Activated T-helper 1 cell treated with anti-CD3 and anti-CD28 coated beads, Interleukin-12 subunit alpha, Interleukin-12 subunit beta, Interleukin-2, Interleukin-4 antibody, amounts not matched to agents 30 ng/mL and 10 ng/mL and 1 ng/mL, durations not matched to agents 14 hours and 24 hours and 36 hours (primary cell): Measurements from ENCODE around the gene FOXC2. TPM values are rescaled to one million over a fixed set of nuclear protein-coding genes. Genes with fewer than 3 reads are reported as not detected.
A peak's percentile ranks its signal among the peaks of the same experiment; 100 is the strongest.

ENCODE experiments used
- DNase-seq: peaks from one replicate; pipeline ENCODE4 v3.0.0; 2021; ENCODE audit warnings: low spot score
- H3K27ac Mint-ChIP-seq: one replicate; pipeline ENCODE4 v1.8.0; 2021; ENCODE audit warnings: mild to moderate bottlenecking, mixed read lengths
- H3K27me3 Mint-ChIP-seq: one replicate; pipeline ENCODE4 v1.8.0; 2022; ENCODE audit warnings: mild to moderate bottlenecking, moderate library complexity, mixed read lengths; ENCODE audit not compliant: insufficient read depth
- H3K36me3 Mint-ChIP-seq: one replicate; pipeline ENCODE4 v1.8.0; 2021; ENCODE audit warnings: low read depth, mixed read lengths
- H3K4me1 Mint-ChIP-seq: one replicate; pipeline ENCODE4 v1.8.0; 2021; ENCODE audit warnings: low read depth, mixed read lengths
- H3K4me3 Mint-ChIP-seq: one replicate; pipeline ENCODE4 v1.8.0; 2021; ENCODE audit warnings: mild to moderate bottlenecking, moderate library complexity, mixed read lengths
- H3K9me3 Mint-ChIP-seq: one replicate; pipeline ENCODE4 v1.8.0; 2021; ENCODE audit warnings: mixed read lengths
- intact Hi-C: fragments of 100-400 bp; cut with micrococcal nuclease; formaldehyde crosslinking; loops from one replicate; pipeline ENCODE4 v1.15.1; 2024
- total RNA-seq: library from RNA; stranded (reverse); gene quantifications from 2 replicates; pipeline ENCODE4 v1.2.3, GENCODE V29; 2022

The FOXC2 gene
- total RNA-seq, 1 donor from 2014 or later = not detected

DNA sequence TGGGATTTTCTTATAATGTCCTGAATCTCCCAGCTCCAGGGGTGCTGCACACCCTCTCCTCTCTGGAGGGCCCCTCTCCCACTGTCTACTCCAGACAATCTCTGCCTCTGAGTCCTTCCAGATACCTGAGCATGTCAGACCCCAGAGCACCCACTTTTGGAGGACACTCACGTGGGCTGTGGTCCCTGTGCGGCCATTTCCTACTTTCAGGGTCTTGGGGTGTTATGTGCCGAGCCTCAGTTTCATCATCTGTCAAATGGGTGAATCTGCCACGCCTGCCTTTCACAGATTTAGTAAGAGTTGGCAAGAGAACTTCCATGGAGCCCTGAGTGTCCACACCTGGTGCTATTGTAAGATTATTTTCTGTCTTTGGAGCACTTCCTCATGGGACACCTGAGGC, 8.0 kb downstream of the FOXC2 start:
- intact Hi-C loops = loop anchor here (5.0 kb wide), 2 partner anchors 88 to 298 kb away; no protein-coding TSS in a partner anchor
- no peak for DNase-seq

DNA sequence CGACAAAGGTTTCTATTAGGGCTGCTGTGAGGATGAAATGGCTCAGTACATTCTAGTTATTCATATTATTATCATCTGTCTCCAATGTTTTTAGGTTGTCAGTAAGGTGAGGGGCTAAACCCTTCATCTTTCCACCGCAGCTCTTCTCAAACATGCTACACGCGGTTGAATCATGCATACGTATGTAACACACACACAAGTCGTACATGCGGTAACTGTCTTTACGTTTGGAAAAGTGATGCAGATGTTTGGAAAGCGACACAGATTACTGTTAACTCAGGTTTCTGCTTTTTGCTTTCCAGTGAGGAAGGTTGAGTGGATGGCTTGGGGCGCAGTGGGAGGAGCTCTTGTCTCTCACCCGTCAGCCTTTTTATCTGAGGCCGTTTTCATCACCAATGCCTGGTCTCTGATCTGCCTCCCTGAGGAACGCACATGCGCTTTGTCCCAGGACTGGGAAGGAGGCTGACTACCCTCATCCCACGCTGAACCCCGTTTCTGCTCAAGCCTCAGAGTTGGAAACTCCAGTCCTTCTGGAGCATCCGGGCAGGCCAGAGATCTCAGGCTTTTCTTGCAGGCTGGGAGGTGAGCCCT, 8.6 kb downstream of the FOXC2 start:
- DNase-seq = no peak
- Mint-ChIP-seq H3K27ac (no peak overlapping the region), H3K27me3 (peaks cover 62% of the 10 kb centered on the region), H3K4me3 (peak overlapping the region; percentile 75), H3K9me3 (no peaks in the 10 kb centered on the region), H3K4me1 (peaks cover 5% of the 10 kb centered on the region), H3K36me3 (no peaks in the 10 kb centered on the region)
- intact Hi-C loops = loop anchor here (5.0 kb wide), 1 partner anchor 297 kb away; no protein-coding TSS in a partner anchor

More for the DNA sequence above, 8.0 kb downstream of the FOXC2 start:
- no peak overlapping the region for H3K27ac Mint-ChIP-seq
- no peaks in the 10 kb centered on the region for H3K36me3 Mint-ChIP-seq
- no peak overlapping the region for H3K4me3 Mint-ChIP-seq
- peaks cover 5% of the 10 kb centered on the region for H3K4me1 Mint-ChIP-seq
- peaks cover 63% of the 10 kb centered on the region for H3K27me3 Mint-ChIP-seq
- H3K9me3 Mint-ChIP-seq = no peaks in the 10 kb centered on the region

DNA sequence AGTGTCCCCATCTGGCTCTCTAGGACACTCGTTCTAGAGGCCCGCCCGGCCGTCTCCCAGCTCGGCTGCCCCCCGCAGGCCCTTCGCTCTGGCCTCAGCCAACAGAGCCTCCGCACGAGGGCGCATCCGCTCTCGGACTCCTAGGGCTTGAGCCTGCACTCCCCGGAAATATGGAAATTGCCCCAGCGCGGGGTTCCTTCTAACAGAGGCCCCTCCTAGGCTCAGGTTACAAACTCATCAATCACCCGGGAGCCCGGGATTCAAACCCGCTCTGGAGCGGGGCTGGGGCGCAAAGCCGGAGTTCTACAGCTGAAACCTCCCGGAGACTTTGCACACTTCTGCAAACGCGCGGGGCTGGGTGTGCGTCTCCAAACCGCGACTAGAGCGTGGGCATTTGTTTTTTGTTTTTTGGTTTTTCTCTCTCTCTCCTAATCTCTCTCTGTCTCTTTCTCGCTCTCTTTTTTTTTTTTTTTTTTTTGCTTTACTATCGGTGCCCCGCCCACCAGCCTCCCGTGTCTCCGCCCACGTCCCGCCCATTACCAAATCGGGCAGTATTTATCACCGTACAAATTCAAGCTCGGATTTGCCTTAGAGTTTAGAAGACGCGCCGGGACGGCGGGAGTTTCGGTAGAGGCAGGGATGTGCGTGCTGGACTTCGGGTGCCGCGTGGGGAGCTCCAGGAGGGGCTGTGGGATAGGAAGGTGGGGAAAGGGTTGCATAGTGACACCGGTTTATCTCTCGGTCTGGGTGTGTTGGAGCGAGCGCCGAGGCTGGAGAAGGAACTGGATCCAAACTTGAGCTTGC, 9.3 kb downstream of the FOXC2 start:
- intact Hi-C loops = loop anchor here (1.0 to 5.0 kb wide), 3 partner anchors 13 to 296 kb away; no protein-coding TSS in a partner anchor

DNA sequence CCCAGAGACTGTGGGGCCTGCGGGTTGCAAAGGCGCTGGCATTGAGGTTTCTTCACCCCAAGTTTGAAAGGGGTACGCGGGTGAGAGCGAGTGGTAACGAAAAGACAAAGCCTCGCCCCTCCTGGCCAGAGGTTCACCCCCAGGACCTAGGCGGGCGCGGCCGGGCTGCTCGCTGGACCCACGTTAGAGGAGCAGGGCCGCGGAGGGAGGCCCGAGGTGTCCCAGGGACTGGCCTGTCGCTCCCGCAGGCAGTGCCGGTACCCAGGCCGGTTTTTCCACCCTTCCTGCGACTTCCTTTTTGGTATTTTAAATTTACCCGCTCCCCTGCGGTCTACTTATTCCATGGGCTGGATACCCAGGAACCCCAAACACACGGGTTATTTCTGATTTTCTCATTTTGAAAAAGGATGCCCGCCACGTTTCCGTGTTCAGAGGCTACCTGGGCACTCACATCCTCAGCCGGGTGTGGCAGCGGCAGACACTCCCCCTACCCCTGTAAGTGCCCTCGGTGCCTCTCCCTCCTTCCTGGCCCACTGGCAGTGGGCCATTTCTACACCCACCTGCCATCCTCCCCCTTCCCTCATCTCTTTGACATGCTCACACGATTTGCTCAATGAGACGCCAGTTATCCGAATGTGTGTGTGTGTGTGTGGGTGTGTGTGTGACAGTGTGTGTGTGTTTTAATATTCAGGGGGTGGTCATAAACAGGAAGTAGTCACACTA, 10.1 kb downstream of the FOXC2 start:
- Mint-ChIP-seq H3K4me1 (peaks cover 5% of the 10 kb centered on the region), H3K27me3 (peaks cover 64% of the 10 kb centered on the region), H3K9me3 (no peaks in the 10 kb centered on the region), H3K4me3 (peak overlapping the region; percentile 75), H3K27ac (no peak overlapping the region), H3K36me3 (no peaks in the 10 kb centered on the region)
- intact Hi-C loops = loop anchor here (1.0 to 5.0 kb wide), 3 partner anchors 13 to 296 kb away; no protein-coding TSS in a partner anchor
- DNase-seq = no peak

More for the DNA sequence above, 9.3 kb downstream of the FOXC2 start:
- peaks cover 62% of the 10 kb centered on the region for H3K27me3 Mint-ChIP-seq
- H3K4me1 Mint-ChIP-seq = peaks cover 5% of the 10 kb centered on the region
- H3K36me3 Mint-ChIP-seq = no peaks in the 10 kb centered on the region
- no peaks in the 10 kb centered on the region for H3K9me3 Mint-ChIP-seq
- H3K27ac Mint-ChIP-seq = no peak overlapping the region
- peak overlapping the region; percentile 75 for H3K4me3 Mint-ChIP-seq
- peak; percentile 32 for DNase-seq

DNA sequence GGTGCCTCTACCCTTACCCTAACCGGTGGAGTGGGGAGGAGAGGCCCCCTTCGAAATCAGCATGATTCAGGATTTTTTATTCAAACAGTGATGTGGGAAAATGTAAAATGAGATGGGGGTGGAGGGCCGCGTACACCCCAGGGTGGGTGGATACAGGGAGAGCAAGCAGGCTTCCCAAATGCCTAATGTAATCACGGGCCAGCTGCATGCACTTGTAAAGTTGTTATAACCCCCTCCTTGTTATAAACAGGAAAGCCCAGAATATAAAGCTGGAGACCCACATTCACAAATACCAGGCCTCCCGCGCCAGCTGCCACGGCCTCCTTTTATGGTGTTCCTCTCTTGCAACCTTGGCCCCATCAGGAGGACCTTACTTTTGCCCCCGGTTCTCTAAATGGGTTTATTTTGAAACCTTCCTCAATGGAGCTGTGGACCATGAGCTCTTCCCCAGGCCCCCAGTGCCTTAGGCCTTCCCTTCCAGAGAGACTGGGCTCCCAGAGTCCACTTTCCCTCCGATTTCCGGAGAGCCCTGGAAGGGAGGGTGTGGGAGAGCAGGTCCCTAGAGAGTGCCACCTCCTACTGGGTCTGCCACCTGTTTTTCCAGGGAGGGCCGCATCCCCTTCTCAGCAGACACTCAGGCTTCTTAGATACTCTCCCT, 10.8 kb downstream of the FOXC2 start:
- H3K4me3 Mint-ChIP-seq = no peak overlapping the region
- H3K36me3 Mint-ChIP-seq = no peaks in the 10 kb centered on the region
- H3K27ac Mint-ChIP-seq = no peak overlapping the region
- DNase-seq = no peak
- peaks cover 62% of the 10 kb centered on the region for H3K27me3 Mint-ChIP-seq
- H3K4me1 Mint-ChIP-seq = peaks cover 5% of the 10 kb centered on the region
- H3K9me3 Mint-ChIP-seq = no peaks in the 10 kb centered on the region
- intact Hi-C loops = loop anchor here (5.0 kb wide), 1 partner anchor 295 kb away; no protein-coding TSS in a partner anchor

DNA sequence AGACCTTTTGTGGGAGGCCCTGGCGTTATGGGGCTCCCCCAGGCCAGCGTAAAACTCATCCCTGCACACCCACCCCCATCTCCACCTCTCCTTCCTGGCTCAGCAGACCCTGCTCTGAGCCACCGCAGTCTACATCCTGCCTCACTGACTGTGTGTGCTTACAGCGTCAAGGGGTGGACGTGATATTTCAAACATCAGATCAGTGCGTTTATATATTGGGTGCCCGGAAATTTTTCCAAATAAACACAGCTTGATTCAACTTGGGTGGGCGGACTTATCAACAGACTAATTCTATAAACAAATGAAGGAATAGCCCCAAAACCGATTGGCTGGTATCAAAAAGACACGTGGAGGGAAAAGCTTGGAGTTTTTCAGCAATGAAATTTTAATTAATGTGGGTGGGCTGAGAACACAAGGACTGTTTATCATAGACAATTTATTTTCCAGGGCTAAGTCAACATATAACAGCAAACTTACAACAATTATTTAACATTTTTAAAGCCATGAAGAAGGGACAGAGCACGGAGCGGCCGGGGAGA, 11.5 kb downstream of the FOXC2 start, which contains the start of gene FOXL1:
TSS of gene FOXL1 (plus strand) at position 489 of the 539 bp plus-strand sequence. CDS start 175 bp downstream, outside the sequence.
- no peaks in the 10 kb centered on the region for H3K36me3 Mint-ChIP-seq
- peak within 1 kb of the TSS; percentile 47 for H3K4me3 Mint-ChIP-seq
- DNase-seq = no peak
- no peak within 1 kb of the TSS for H3K27ac Mint-ChIP-seq
- peaks cover 58% of the 10 kb centered on the region for H3K27me3 Mint-ChIP-seq
- intact Hi-C loops = loop anchor here (5.0 kb wide), 1 partner anchor 294 kb away; no protein-coding TSS in a partner anchor
- H3K9me3 Mint-ChIP-seq = no peaks in the 10 kb centered on the region
- H3K4me1 Mint-ChIP-seq = peaks cover 5% of the 10 kb centered on the region

DNA sequence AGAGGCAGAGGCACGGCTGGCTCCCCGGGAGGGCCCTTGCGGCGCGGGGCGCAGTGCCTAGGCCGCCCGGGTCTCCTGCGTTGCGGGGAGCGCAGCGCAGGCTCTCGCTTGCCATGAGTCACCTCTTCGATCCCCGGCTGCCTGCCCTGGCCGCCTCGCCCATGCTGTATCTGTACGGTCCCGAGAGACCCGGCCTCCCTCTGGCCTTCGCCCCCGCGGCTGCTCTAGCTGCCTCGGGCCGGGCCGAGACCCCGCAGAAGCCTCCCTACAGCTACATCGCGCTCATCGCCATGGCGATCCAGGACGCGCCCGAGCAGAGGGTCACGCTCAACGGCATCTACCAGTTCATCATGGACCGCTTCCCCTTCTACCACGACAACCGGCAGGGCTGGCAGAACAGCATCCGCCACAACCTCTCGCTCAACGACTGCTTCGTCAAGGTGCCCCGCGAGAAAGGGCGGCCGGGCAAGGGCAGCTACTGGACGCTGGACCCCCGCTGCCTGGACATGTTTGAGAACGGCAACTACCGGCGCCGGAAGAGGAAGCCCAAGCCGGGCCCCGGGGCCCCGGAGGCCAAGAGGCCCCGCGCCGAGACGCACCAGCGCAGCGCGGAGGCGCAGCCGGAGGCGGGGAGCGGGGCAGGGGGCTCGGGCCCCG, 12.1 kb downstream of the FOXC2 start:
- Mint-ChIP-seq H3K27ac (no peak overlapping the region), H3K9me3 (no peaks in the 10 kb centered on the region), H3K36me3 (no peaks in the 10 kb centered on the region), H3K27me3 (peaks cover 52% of the 10 kb centered on the region), H3K4me3 (peak overlapping the region; percentile 47), H3K4me1 (peaks cover 5% of the 10 kb centered on the region)
- DNase-seq = no peak
- intact Hi-C loops = loop anchor here (5.0 kb wide), 1 partner anchor 294 kb away; no protein-coding TSS in a partner anchor

DNA sequence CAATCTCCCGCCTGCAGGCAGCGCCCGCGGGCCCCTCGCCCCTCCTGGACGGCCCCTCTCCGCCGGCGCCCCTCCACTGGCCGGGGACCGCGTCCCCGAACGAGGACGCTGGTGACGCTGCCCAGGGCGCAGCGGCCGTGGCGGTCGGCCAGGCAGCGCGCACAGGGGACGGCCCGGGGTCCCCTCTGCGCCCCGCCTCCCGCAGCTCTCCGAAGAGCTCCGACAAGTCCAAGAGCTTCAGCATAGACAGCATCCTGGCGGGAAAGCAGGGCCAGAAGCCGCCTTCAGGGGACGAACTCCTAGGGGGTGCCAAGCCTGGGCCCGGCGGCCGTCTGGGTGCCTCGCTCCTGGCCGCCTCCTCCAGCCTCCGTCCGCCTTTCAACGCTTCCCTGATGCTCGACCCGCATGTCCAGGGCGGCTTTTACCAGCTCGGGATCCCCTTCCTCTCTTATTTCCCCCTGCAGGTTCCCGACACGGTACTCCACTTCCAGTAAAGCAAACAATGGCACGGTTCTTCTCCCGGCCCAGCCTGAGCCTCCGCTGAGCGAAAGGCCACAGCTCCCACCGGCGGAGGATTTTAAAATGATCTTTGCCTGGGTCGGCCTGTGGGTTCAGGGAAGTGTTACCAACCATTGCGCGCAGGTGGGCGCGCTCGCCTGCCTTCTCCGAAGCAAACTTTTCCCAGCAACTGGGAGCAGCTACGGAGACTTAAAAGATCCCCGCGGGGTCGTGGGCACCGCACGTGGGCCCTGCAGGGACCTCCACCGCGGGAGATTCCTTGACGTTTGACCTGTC, 12.8 kb downstream of the FOXC2 start:
- H3K4me1 Mint-ChIP-seq = peaks cover 5% of the 10 kb centered on the region
- H3K27ac Mint-ChIP-seq = peak overlapping the region; percentile 80
- H3K27me3 Mint-ChIP-seq = peaks cover 47% of the 10 kb centered on the region
- intact Hi-C loops = loop anchor here (5.0 kb wide), 1 partner anchor 293 kb away; no protein-coding TSS in a partner anchor
- H3K9me3 Mint-ChIP-seq = no peaks in the 10 kb centered on the region
- H3K4me3 Mint-ChIP-seq = no peak overlapping the region
- no peaks in the 10 kb centered on the region for H3K36me3 Mint-ChIP-seq
- DNase-seq = no peak

DNA sequence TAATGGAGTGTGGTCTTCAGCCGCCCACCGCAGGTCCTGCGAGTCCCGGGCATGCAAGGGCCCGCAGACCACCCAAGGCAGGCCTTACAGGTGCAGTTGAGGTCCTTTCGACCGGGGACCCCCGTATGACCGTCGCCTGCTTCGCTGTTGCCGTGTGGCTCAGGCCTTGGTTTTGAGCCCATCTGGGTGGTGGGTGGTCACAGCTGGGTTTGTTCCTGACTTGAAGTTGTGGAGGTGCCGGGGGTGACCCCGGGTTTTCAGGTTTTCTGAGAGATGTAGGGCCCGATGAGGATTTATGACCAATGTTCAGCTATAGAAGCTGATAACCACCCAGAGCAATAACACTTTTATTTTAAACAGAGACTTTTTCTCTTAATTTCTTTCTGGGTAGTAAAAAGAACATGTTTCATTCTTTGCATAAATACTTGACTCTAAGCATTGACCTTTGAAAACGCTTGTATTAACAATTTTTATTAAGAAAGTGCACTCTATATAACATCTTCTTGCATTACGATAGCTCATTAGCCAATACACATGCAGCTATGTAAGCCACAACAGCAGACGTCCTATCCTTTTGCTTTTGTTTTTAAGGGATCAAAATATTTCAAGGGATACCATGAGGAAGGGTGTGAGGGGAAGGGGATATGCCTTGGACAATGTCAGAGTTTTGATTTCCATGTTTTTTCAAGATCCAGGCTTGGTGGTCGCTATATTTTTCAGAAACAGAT, 13.6 kb downstream of the FOXC2 start:
- no peaks in the 10 kb centered on the region for H3K9me3 Mint-ChIP-seq

DNA sequence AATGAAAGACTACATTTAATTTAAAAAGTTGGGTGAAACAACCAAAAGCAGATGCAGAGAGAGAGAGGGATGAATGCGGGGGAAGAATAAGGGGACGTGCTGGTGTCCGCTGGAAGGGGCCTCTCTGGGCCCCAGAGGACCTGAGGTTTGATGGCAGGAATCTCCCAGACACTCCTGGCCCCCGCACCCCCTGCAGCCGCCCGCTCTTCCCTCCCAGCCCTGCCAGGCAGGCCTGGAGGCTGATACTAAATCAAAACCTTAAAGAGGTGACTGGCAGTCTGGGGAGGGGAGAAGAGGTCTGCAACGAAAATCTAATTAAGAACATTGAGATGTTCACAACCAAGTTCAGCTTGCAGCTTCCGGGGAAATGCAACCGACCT, 14.2 kb downstream of the FOXC2 start:
- Mint-ChIP-seq H3K27ac (no peak overlapping the region), H3K9me3 (no peaks in the 10 kb centered on the region), H3K4me1 (peaks cover 5% of the 10 kb centered on the region), H3K36me3 (no peaks in the 10 kb centered on the region), H3K27me3 (peaks cover 44% of the 10 kb centered on the region), H3K4me3 (no peak overlapping the region)
- intact Hi-C loops = no loop called here
- DNase-seq = no peak

More for the DNA sequence above, 13.6 kb downstream of the FOXC2 start:
- intact Hi-C loops = no loop called here
- Mint-ChIP-seq H3K4me1 (peaks cover 5% of the 10 kb centered on the region), H3K4me3 (no peak overlapping the region), H3K36me3 (no peaks in the 10 kb centered on the region), H3K27ac (no peak overlapping the region), H3K27me3 (peaks cover 47% of the 10 kb centered on the region)
- DNase-seq = no peak

DNA sequence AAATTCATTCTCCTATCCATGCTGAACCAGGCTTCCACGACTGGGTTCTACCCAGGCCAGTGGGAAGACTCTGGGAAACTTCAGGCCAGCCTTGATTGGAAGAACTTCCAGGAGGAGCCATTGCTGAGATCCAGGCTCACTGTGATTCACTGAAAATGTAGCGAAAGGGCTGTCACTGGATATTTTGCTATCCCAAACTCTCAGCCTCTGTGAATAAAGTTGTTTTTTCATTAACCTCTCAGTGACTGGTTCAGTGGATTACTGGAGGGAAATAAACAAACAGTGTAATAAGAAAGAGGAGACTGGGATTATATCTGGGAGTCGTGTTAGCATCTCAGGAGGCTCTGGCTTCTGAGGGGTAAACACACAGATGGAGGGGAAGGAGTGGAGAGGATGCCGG, 14.8 kb downstream of the FOXC2 start:
- Mint-ChIP-seq H3K4me3 (no peak overlapping the region), H3K4me1 (peaks cover under 1% of the 10 kb centered on the region), H3K27me3 (peaks cover 38% of the 10 kb centered on the region), H3K9me3 (no peaks in the 10 kb centered on the region), H3K36me3 (no peaks in the 10 kb centered on the region), H3K27ac (no peak overlapping the region)
- no peak for DNase-seq
- intact Hi-C loops = no loop called here
